Measurements from ENCODE around the gene BMAL1.

- TF ChIP-seq CTCF (conservative IDR thresholded peaks at IDR 0.05; ENCODE audit: low read depth, low read length), result peak; percentile 85
- TF ChIP-seq EZH2 (IDR thresholded peaks at IDR 0.05; ENCODE audit: borderline replicate concordance, low read depth, low read length, poor library complexity, severe bottlenecking), result no peak
Observed at GRCh38 chr11:13238879-13239514, 38.6 kb upstream of the BMAL1 start.
